ENCODE results near the gene SAPCD1. TPM values are rescaled to one million over a fixed set of nuclear protein-coding genes. Genes with fewer than 3 reads are reported as not detected.

SAPCD1 gene
- total and polyA plus RNA-seq, 2 experiments from 2014 or later: 2.1 to 11.6 TPM

- DNase-seq (ENCODE audit: low read depth in 1 of 2, low spot score in 1 of 2): no peak
- H3K4me1 ChIP-seq (ENCODE audit: low read depth): peaks cover 5% of the 10 kb centered on the region
- no peaks in the 10 kb centered on the region for H3K9me3 ChIP-seq (ENCODE audit: low read depth)
- TF ChIP-seq, protein P1, sequence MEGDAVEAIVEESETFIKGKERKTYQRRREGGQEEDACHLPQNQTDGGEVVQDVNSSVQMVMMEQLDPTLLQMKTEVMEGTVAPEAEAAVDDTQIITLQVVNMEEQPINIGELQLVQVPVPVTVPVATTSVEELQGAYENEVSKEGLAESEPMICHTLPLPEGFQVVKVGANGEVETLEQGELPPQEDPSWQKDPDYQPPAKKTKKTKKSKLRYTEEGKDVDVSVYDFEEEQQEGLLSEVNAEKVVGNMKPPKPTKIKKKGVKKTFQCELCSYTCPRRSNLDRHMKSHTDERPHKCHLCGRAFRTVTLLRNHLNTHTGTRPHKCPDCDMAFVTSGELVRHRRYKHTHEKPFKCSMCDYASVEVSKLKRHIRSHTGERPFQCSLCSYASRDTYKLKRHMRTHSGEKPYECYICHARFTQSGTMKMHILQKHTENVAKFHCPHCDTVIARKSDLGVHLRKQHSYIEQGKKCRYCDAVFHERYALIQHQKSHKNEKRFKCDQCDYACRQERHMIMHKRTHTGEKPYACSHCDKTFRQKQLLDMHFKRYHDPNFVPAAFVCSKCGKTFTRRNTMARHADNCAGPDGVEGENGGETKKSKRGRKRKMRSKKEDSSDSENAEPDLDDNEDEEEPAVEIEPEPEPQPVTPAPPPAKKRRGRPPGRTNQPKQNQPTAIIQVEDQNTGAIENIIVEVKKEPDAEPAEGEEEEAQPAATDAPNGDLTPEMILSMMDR (IDR thresholded peaks at IDR 0.05; ENCODE audit: low read depth, low read length): no peak
- no peak overlapping the region for H3K27ac ChIP-seq
- H3K36me3 ChIP-seq: no peaks in the 10 kb centered on the region
- H3K27me3 ChIP-seq: no peaks in the 10 kb centered on the region
- no peak overlapping the region for H3K4me3 ChIP-seq
Observed at GRCh38 chr6:31762878-31763618, 592 bp downstream of the SAPCD1 start.

DNA sequence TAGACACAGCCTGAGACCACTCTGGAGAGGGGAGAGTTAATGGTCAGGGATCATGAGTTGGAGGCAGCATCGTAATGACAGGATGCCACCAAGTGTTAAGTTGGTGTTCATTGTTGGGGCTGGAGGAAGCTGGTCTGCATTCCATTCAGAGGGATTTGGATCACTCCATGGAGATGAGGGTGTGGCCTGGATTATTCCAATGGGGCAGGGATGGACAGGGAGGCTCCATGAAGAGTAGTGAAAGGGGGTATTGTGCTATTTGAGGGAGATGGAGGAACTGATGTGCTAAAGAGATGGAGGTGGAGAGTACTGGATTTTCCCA lies 1.1 kb downstream of the SAPCD1 start:
- Histone ChIP-seq H3K9me3 (ENCODE audit: low read depth) (no peaks in the 10 kb centered on the region), H3K27me3 (no peaks in the 10 kb centered on the region), H3K27ac (no peak overlapping the region), H3K4me1 (ENCODE audit: low read depth) (peaks cover 5% of the 10 kb centered on the region), H3K36me3 (no peaks in the 10 kb centered on the region), H3K4me3 (no peak overlapping the region)
- peak in 1 of 2 donors; percentile 48 for DNase-seq (ENCODE audit: low read depth in 1 of 2, low spot score in 1 of 2)
- TF ChIP-seq, protein P1 (IDR thresholded peaks at IDR 0.05; ENCODE audit: low read depth, low read length): no peak

- Histone ChIP-seq H3K4me1 (ENCODE audit: low read depth) (peaks cover 5% of the 10 kb centered on the region), H3K9me3 (ENCODE audit: low read depth) (no peaks in the 10 kb centered on the region), H3K4me3 (no peak overlapping the region), H3K27me3 (no peaks in the 10 kb centered on the region), H3K27ac (no peak overlapping the region), H3K36me3 (no peaks in the 10 kb centered on the region)
- TF ChIP-seq, protein P1 (IDR thresholded peaks at IDR 0.05; ENCODE audit: low read depth, low read length): no peak
- no peak for DNase-seq (ENCODE audit: low read depth in 1 of 2, low spot score in 1 of 2)
Observed at GRCh38 chr6:31764198-31764597, 1.7 kb downstream of the SAPCD1 start.

DNA sequence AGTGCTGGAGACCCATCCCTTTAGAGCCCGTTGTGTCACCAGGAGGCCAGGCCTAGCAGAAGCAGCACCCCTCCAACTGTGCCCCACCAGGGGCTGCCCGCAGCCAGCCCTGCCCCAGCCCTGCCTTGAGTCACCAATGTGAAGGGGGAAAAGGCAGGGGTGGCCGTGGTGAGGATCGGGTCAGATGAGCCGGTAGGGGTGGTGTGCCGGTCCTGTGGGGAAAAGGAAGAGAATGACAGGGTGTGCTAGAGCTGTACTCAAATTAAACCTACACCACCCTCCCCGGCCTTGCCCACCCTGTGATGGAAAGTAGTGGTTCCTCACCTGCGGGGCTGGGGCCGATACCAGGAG lies 3.1 kb downstream of the SAPCD1 start:
- Histone ChIP-seq H3K27ac (no peak overlapping the region), H3K4me3 (no peak overlapping the region), H3K4me1 (ENCODE audit: low read depth) (peaks cover 5% of the 10 kb centered on the region), H3K9me3 (ENCODE audit: low read depth) (no peaks in the 10 kb centered on the region), H3K27me3 (no peaks in the 10 kb centered on the region), H3K36me3 (no peaks in the 10 kb centered on the region)
- TF ChIP-seq, protein P1 (IDR thresholded peaks at IDR 0.05; ENCODE audit: low read depth, low read length): no peak
- no peak for DNase-seq (ENCODE audit: low read depth in 1 of 2, low spot score in 1 of 2)

- Histone ChIP-seq H3K9me3 (ENCODE audit: low read depth) (no peaks in the 10 kb centered on the region), H3K4me3 (no peak overlapping the region), H3K4me1 (ENCODE audit: low read depth) (peaks cover 5% of the 10 kb centered on the region), H3K36me3 (no peaks in the 10 kb centered on the region), H3K27ac (no peak overlapping the region), H3K27me3 (no peaks in the 10 kb centered on the region)
- peak; percentile 32 to 56 for DNase-seq (ENCODE audit: low read depth in 1 of 2, low spot score in 1 of 2)
- TF ChIP-seq, protein P1 (IDR thresholded peaks at IDR 0.05; ENCODE audit: low read depth, low read length): no peak
Observed at GRCh38 chr6:31765910-31766794, 3.7 kb downstream of the SAPCD1 start.
